Parathyroid adenoma (tissue), 2 donors: ENCODE results near the gene EXOC3L1.

Source experiments
- H2AFZ ChIP-seq: fragments of 300-600 bp; sonication (generic); one replicate; pipeline ENCODE4 v1.7.0; 2017; ENCODE audit warnings: antibody characterized with exemption, mild to moderate bottlenecking
- H3K27ac ChIP-seq: fragments of 300-600 bp; sonication (generic); one replicate; pipeline ENCODE4 v1.7.0; 2017
- H3K27me3 ChIP-seq: fragments of 300-600 bp; sonication (generic); one replicate; pipeline ENCODE4 v1.7.0; 2017; ENCODE audit warnings: low read length; ENCODE audit not compliant: control insufficient read depth, insufficient read depth
- H3K36me3 ChIP-seq: fragments of 300-600 bp; sonication (generic); one replicate; pipeline ENCODE4 v1.7.0; 2017; ENCODE audit warnings: low read length; ENCODE audit not compliant: control insufficient read depth, insufficient read depth
- H3K4me1 ChIP-seq: fragments of 300-600 bp; sonication (generic); one replicate; pipeline ENCODE4 v1.7.0; 2017; ENCODE audit warnings: control low read depth
- H3K4me2 ChIP-seq: fragments of 300-600 bp; sonication (generic); one replicate; pipeline ENCODE4 v1.7.0; 2017; ENCODE audit warnings: low read length
- H3K4me3 ChIP-seq: fragments of 300-600 bp; sonication (generic); one replicate; pipeline ENCODE4 v1.7.0; 2017; ENCODE audit warnings: low read depth, low read length
- H3K79me2 ChIP-seq: fragments of 300-600 bp; sonication (generic); one replicate; pipeline ENCODE4 v1.7.0; 2017; ENCODE audit warnings: control low read depth
- H3K9ac ChIP-seq: fragments of 300-600 bp; sonication (generic); one replicate; pipeline ENCODE4 v1.7.0; 2017; ENCODE audit warnings: mild to moderate bottlenecking
- H3K9me3 ChIP-seq: fragments of 300-600 bp; sonication (generic); one replicate; pipeline ENCODE4 v1.7.0; 2017; ENCODE audit warnings: low read length; ENCODE audit not compliant: control insufficient read depth
- TF ChIP-seq, protein P1 (sequence below): fragments of 300-600 bp; sonication (generic); IDR thresholded peaks from one replicate; pipeline ENCODE4 v1.7.0; 2017; ENCODE audit warnings: antibody characterized with exemption, mild to moderate bottlenecking
- donor health status: primary hyperparathyroidism.

Gene EXOC3L1

DNA sequence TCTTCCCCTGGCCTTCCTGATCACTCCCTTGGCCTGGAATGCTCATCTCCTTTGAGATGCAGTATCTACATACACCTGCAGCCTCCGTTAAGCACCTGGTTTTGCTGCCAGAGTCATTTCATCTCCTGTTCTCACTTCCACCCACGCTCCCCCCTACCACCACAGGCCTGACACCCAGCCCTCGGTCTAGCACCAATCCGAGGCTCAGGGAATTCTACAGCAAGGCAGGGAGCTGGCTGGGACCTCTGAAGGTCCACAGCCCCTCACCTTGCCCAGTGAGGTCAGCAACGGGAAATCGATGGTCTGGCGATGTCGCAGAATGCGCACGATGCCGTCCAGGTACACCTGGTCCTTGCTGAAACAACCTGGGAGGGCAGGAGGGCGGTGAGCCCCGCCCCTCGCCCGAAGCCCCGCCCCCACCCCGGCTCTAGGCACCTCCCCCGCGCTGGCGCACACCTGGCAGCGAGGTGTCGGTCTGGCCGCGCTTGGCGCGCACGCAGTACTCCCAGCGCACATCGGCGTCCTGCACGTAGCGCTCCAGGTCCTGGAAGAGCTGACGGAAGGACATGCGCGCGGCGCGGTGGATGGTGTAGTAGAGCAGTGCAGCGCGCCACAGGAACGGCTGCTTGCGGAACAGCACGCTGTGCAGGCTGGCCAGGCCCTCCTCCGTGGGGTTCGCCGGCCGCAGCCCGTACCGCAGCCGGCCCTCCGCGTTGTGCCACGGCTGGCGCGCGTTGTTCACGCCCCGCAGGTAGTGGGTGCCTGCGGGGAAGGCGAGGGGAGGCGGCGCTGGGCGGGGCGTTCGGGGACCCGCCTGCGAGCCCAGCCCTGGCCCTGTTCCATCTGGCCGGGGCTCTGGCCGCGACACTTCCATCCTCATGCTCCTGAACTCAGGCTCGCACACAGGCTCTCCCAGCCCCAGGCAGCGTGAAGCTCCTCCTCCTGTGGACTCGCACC lies 11.9 kb downstream of the EXOC3L1 start:
- TF ChIP-seq, protein P1, sequence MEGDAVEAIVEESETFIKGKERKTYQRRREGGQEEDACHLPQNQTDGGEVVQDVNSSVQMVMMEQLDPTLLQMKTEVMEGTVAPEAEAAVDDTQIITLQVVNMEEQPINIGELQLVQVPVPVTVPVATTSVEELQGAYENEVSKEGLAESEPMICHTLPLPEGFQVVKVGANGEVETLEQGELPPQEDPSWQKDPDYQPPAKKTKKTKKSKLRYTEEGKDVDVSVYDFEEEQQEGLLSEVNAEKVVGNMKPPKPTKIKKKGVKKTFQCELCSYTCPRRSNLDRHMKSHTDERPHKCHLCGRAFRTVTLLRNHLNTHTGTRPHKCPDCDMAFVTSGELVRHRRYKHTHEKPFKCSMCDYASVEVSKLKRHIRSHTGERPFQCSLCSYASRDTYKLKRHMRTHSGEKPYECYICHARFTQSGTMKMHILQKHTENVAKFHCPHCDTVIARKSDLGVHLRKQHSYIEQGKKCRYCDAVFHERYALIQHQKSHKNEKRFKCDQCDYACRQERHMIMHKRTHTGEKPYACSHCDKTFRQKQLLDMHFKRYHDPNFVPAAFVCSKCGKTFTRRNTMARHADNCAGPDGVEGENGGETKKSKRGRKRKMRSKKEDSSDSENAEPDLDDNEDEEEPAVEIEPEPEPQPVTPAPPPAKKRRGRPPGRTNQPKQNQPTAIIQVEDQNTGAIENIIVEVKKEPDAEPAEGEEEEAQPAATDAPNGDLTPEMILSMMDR, result peak; percentile 12
- Histone ChIP-seq H3K9me3 (no peaks in the 10 kb centered on the region), H3K27me3 (no peaks in the 10 kb centered on the region), H3K9ac (no peak overlapping the region), H3K79me2 (no peaks in the 10 kb centered on the region), H2AFZ (peak overlapping the region; percentile 86), H3K36me3 (no peaks in the 10 kb centered on the region), H3K4me2 (peak overlapping the region; percentile 93), H3K4me1 (peaks cover 15% of the 10 kb centered on the region), H3K27ac (peak overlapping the region; percentile 40), H3K4me3 (peak overlapping the region; percentile 47)

DNA sequence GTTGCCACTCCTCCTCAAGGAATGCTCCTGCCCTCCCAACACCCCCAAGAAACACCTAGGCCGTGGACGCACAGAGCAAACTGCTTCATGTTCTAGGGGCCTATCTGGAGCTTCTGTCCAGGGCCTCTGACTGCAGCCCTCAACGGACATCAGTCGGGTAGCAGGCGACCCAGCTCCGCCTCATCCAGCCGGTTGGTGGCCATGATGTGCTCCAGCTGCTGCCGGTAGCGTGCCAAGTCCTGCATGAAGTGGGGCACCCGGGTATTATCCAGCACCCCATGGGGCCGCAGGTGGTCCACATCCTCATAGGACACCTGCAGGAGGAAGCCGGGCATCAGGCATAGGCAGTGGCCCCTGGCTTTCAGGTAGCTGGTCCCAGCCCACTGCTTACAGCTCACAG lies 13.3 kb downstream of the EXOC3L1 start:
- no peak overlapping the region for H3K9ac ChIP-seq
- H3K4me2 ChIP-seq, result no peak overlapping the region
- H3K4me3 ChIP-seq, result no peak overlapping the region
- H3K79me2 ChIP-seq, result no peaks in the 10 kb centered on the region
- H3K4me1 ChIP-seq, result peaks cover 16% of the 10 kb centered on the region
- no peaks in the 10 kb centered on the region for H3K27me3 ChIP-seq
- H2AFZ ChIP-seq, result no peak overlapping the region
- no peak overlapping the region for H3K27ac ChIP-seq
- H3K9me3 ChIP-seq, result no peaks in the 10 kb centered on the region
- TF ChIP-seq, protein P1, result no peak
- H3K36me3 ChIP-seq, result no peaks in the 10 kb centered on the region

GRCh38 chr16:67174706-67175231 lies 15.2 kb downstream of the EXOC3L1 start:
- Histone ChIP-seq H3K36me3 (no peaks in the 10 kb centered on the region), H3K79me2 (no peaks in the 10 kb centered on the region), H3K9ac (no peak overlapping the region), H3K9me3 (no peaks in the 10 kb centered on the region), H2AFZ (peak overlapping the region; percentile 72), H3K4me1 (peaks cover 22% of the 10 kb centered on the region), H3K4me3 (peak overlapping the region; percentile 60), H3K27me3 (no peaks in the 10 kb centered on the region), H3K27ac (peak overlapping the region; percentile 88), H3K4me2 (peak overlapping the region; percentile 83)
- TF ChIP-seq, protein P1, result no peak

GRCh38 chr16:67173808-67174705 lies 15.9 kb downstream of the EXOC3L1 start:
- Histone ChIP-seq H3K4me1 (peaks cover 28% of the 10 kb centered on the region), H3K27me3 (no peaks in the 10 kb centered on the region), H3K36me3 (no peaks in the 10 kb centered on the region)

More at GRCh38 chr16:67173808-67174705, 15.9 kb downstream of the EXOC3L1 start:
- no peak overlapping the region for H3K9ac ChIP-seq
- peak overlapping the region; percentile 83 for H3K4me2 ChIP-seq
- TF ChIP-seq, protein P1, result peak; percentile 46
- peak overlapping the region; percentile 72 for H2AFZ ChIP-seq
- H3K27ac ChIP-seq, result peak overlapping the region; percentile 88
- no peaks in the 10 kb centered on the region for H3K9me3 ChIP-seq
- peak overlapping the region; percentile 60 for H3K4me3 ChIP-seq
- no peaks in the 10 kb centered on the region for H3K79me2 ChIP-seq
